Common myeloid progenitor, CD34-positive (primary cell): Measurements from ENCODE around the gene MAP1LC3B2.
A peak's percentile ranks its signal among the peaks of the same experiment; 100 is the strongest.

ENCODE experiments used
- CTCF ChIA-PET: fragments of 350-600 bp; sonication (Branson Sonifier 250); formaldehyde crosslinking; loops from one replicate; lab custom pipeline; 2021; ENCODE audit warnings: antibody characterized with exemption; lab: Charles Lee
- POLR2A ChIA-PET: fragments of 350-600 bp; sonication (Branson Sonifier 250); formaldehyde crosslinking; loops from one replicate; lab custom pipeline; 2021; ENCODE audit warnings: antibody characterized with exemption; lab: Charles Lee
- DNase-seq, 3 donors: peaks; one replicate each; pipeline versions ENCODE4 v3.0.0 to v3.0.0-alpha.2; 2013
- H3K27ac ChIP-seq, 2 experiments: 1 replicate in 1 of 2; 2 replicates in 1 of 2; pipeline ENCODE4 v1.7.0; 2013; ENCODE audit warnings: inconsistent platforms in 2 of 2, low read length in 2 of 2, mild to moderate bottlenecking in 2 of 2, low read depth in 1 of 2, moderate library complexity in 1 of 2; ENCODE audit not compliant: severe bottlenecking in 2 of 2, insufficient read depth in 1 of 2, poor library complexity in 1 of 2
- H3K27me3 ChIP-seq, 5 experiments: replicated peaks in 2 of 5; 1 replicate in 3 of 5; 2 replicates in 2 of 5; pipeline versions ENCODE4 v1.6.1 to v1.7.0; 2013; ENCODE audit warnings: low read length in 4 of 5, mild to moderate bottlenecking in 2 of 5, moderate library complexity in 2 of 5, inconsistent platforms in 1 of 5; ENCODE audit not compliant: insufficient read depth in 5 of 5, control insufficient read depth in 4 of 5
- H3K36me3 ChIP-seq, 4 experiments: 1 replicate in 2 of 4; 2 replicates in 2 of 4; pipeline versions ENCODE4 v1.6.1 to v1.7.0; 2013; ENCODE audit warnings: low read length in 3 of 4, control low read depth in 1 of 4, mild to moderate bottlenecking in 1 of 4; ENCODE audit not compliant: control insufficient read depth in 4 of 4, insufficient read depth in 4 of 4
- H3K4me1 ChIP-seq, 4 experiments: 1 replicate in 3 of 4; 2 replicates in 1 of 4; pipeline versions ENCODE4 v1.6.1 to v1.7.1; 2013; ENCODE audit warnings: low read length in 3 of 4, mild to moderate bottlenecking in 3 of 4, control low read depth in 1 of 4, inconsistent platforms in 1 of 4, moderate library complexity in 1 of 4; ENCODE audit not compliant: control insufficient read depth in 4 of 4, insufficient read depth in 4 of 4; ENCODE audit errors: control extremely low read depth in 1 of 4
- H3K4me3 ChIP-seq, 7 experiments: 1 replicate in 4 of 7; 2 replicates in 3 of 7; pipeline versions ENCODE4 v1.5.1 to v1.7.0; 2013; ENCODE audit warnings: mild to moderate bottlenecking in 7 of 7, low read length in 6 of 7, moderate library complexity in 6 of 7, inconsistent platforms in 2 of 7, low read depth in 2 of 7, control low read depth in 1 of 7; ENCODE audit not compliant: insufficient read depth in 4 of 7, control insufficient read depth in 1 of 7; ENCODE audit errors: extremely low read depth in 1 of 7
- H3K9me3 ChIP-seq, 5 experiments: 1 replicate in 4 of 5; 2 replicates in 1 of 5; pipeline versions ENCODE4 v1.6.1 to v1.7.1; 2013; ENCODE audit warnings: low read length in 4 of 5, mild to moderate bottlenecking in 2 of 5, inconsistent platforms in 1 of 5, low read depth in 1 of 5, moderate library complexity in 1 of 5; ENCODE audit not compliant: control insufficient read depth in 4 of 5, insufficient read depth in 2 of 5; ENCODE audit errors: control extremely low read depth in 1 of 5
- WGBS: methylation state at CpG from one replicate; pipeline ENCODE4 v1.1.5; 2013; ENCODE audit not compliant: insufficient coverage; 5-methylcytosine and 5-hydroxymethylcytosine counted together

The MAP1LC3B2 gene

GRCh38 chr12:116535241-116535640, 23.9 kb upstream of the MAP1LC3B2 start:
- CTCF ChIA-PET = interaction anchor here (1.4 kb wide), 1 partner anchor 13 kb away, joined by 3 read pairs; no protein-coding TSS in a partner anchor
- peaks cover 7 to 53% (median 36%) of the 10 kb centered on the region in 4 experiments for H3K4me1 ChIP-seq

GRCh38 chr12:116537101-116537904, 21.9 kb upstream of the MAP1LC3B2 start:
- DNase-seq = peak in 2 of 3 donors; percentile 48 to 52
- Histone ChIP-seq H3K27ac (no peak overlapping the region), H3K9me3 (no peaks in the 10 kb centered on the region), H3K4me3 (no peak overlapping the region), H3K27me3 (no peaks in the 10 kb centered on the region), H3K4me1 (peaks cover 7 to 61% (median 36%) of the 10 kb centered on the region in 4 experiments), H3K36me3 (peaks cover 0 to 12% (median 0%) of the 10 kb centered on the region in 4 experiments)
- POLR2A ChIA-PET = interaction anchor here (0.6 kb wide), 1 partner anchor 56 kb away, joined by 3 read pairs; no protein-coding TSS in a partner anchor
- 75% methylated on average over 14 of the region's 15 CpGs for WGBS
- CTCF ChIA-PET = interaction anchor here (0.6 to 1.6 kb wide), 3 partner anchors 8 to 75 kb away, joined by 3 to 4 read pairs (median 3); no protein-coding TSS in a partner anchor

More at GRCh38 chr12:116535241-116535640, 23.9 kb upstream of the MAP1LC3B2 start:
- DNase-seq = no peak
- POLR2A ChIA-PET = interaction anchor here (0.6 kb wide), 1 partner anchor 14 kb away, joined by 3 read pairs; no protein-coding TSS in a partner anchor
- Histone ChIP-seq H3K4me3 (no peak overlapping the region), H3K36me3 (peaks cover 0 to 7% (median 0%) of the 10 kb centered on the region in 4 experiments), H3K27ac (no peak overlapping the region), H3K9me3 (no peaks in the 10 kb centered on the region), H3K27me3 (no peaks in the 10 kb centered on the region)
- 100% methylated on average over 1 of the region's 5 CpGs for WGBS

- Histone ChIP-seq H3K27me3 (no peaks in the 10 kb centered on the region), H3K27ac (no peak overlapping the region), H3K36me3 (peaks cover 0 to 12% (median 0%) of the 10 kb centered on the region in 4 experiments), H3K9me3 (no peaks in the 10 kb centered on the region), H3K4me3 (no peak overlapping the region), H3K4me1 (peaks cover 4 to 64% (median 30%) of the 10 kb centered on the region in 4 experiments)
- ChIA-PET POLR2A (interaction anchor here (0.6 to 1.8 kb wide), 2 partner anchors 21 to 56 kb away, joined by 3 to 7 read pairs; partner anchors contain the start of gene MAP1LC3B2), CTCF (interaction anchor here (0.8 to 1.6 kb wide), 3 partner anchors 8 to 83 kb away, joined by 3 to 4 read pairs (median 3); no protein-coding TSS in a partner anchor)
- 86% methylated on average over 1 of the region's 1 CpG for WGBS
- no peak for DNase-seq
These were observed 21.0 kb upstream of the MAP1LC3B2 start for GRCh38 chr12:116538076-116538591.

- WGBS = 0% methylated on average over 1 of the region's 8 CpGs
- ChIA-PET POLR2A (interaction anchor here (1.1 to 1.8 kb wide), 3 partner anchors 10 to 260 kb away, joined by 3 to 7 read pairs (median 4); partner anchors contain the start of gene MAP1LC3B2), CTCF (interaction anchor here (0.8 to 1.6 kb wide), 4 partner anchors 10 to 84 kb away, joined by 3 to 7 read pairs (median 4); partner anchors contain the start of gene MAP1LC3B2)
- Histone ChIP-seq H3K27ac (no peak overlapping the region), H3K27me3 (no peaks in the 10 kb centered on the region), H3K36me3 (peaks cover 0 to 12% (median 0%) of the 10 kb centered on the region in 4 experiments), H3K9me3 (no peaks in the 10 kb centered on the region), H3K4me3 (no peak overlapping the region), H3K4me1 (peaks cover 4 to 66% (median 30%) of the 10 kb centered on the region in 4 experiments)
- DNase-seq = peak in 1 of 3 donors; percentile 27
These were observed 20.4 kb upstream of the MAP1LC3B2 start for GRCh38 chr12:116538682-116539305.

GRCh38 chr12:116539361-116539771, 19.8 kb upstream of the MAP1LC3B2 start:
- WGBS = 54% methylated on average over 1 of the region's 1 CpG
- peaks cover 0 to 12% (median 0%) of the 10 kb centered on the region in 4 experiments for H3K36me3 ChIP-seq
- CTCF ChIA-PET = interaction anchor here (0.6 to 1.6 kb wide), 5 partner anchors 9 to 60 kb away, joined by 3 to 7 read pairs (median 3); partner anchors contain the start of gene MAP1LC3B2
- H3K4me3 ChIP-seq = no peak overlapping the region
- no peak for DNase-seq
- no peaks in the 10 kb centered on the region for H3K27me3 ChIP-seq
- peaks cover 4 to 66% (median 28%) of the 10 kb centered on the region in 4 experiments for H3K4me1 ChIP-seq
- no peaks in the 10 kb centered on the region for H3K9me3 ChIP-seq
- POLR2A ChIA-PET = interaction anchor here (1.1 to 1.8 kb wide), 3 partner anchors 9 to 261 kb away, joined by 3 to 7 read pairs (median 4); partner anchors contain the start of gene MAP1LC3B2
- H3K27ac ChIP-seq = no peak overlapping the region

GRCh38 chr12:116539905-116540482, 19.2 kb upstream of the MAP1LC3B2 start:
- DNase-seq = peak in 1 of 3 donors; percentile 46
- no peak overlapping the region for H3K27ac ChIP-seq
- H3K4me3 ChIP-seq = no peak overlapping the region
- H3K27me3 ChIP-seq = no peaks in the 10 kb centered on the region
- ChIA-PET POLR2A (interaction anchor here (1.1 to 1.8 kb wide), 3 partner anchors 9 to 261 kb away, joined by 3 to 7 read pairs (median 4); partner anchors contain the start of gene MAP1LC3B2), CTCF (interaction anchor here (0.6 to 1.6 kb wide), 5 partner anchors 8 to 60 kb away, joined by 3 to 7 read pairs (median 3); partner anchors contain the start of gene MAP1LC3B2)
- WGBS = 70% methylated on average over 16 of the region's 17 CpGs
- H3K4me1 ChIP-seq = peaks cover 4 to 66% (median 23%) of the 10 kb centered on the region in 4 experiments
- peaks cover 0 to 12% (median 0%) of the 10 kb centered on the region in 4 experiments for H3K36me3 ChIP-seq
- H3K9me3 ChIP-seq = no peaks in the 10 kb centered on the region
